Endothelial cell of umbilical vein (primary cell): ENCODE results near the gene FGF12.

Source experiments
- CTCF ChIP-seq, 2 donors: IDR thresholded peaks; 1 replicate in 1 of 2; 2 replicates in 1 of 2; pipeline ENCODE4 v1.5.1; 2011; ENCODE audit warnings: low read length in 2 of 2, mild to moderate bottlenecking in 2 of 2, moderate library complexity in 2 of 2, control low read depth in 1 of 2, inconsistent platforms in 1 of 2, low read depth in 1 of 2; ENCODE audit not compliant: insufficient read depth in 1 of 2; ENCODE audit errors: extremely low read depth in 1 of 2
- EZH2 ChIP-seq: IDR thresholded peaks from 2 replicates; pipeline ENCODE4 v1.6.1; 2012; ENCODE audit warnings: borderline replicate concordance, low read depth, mild to moderate bottlenecking, moderate library complexity, low read length, inconsistent platforms; ENCODE audit not compliant: severe bottlenecking
- FOS ChIP-seq: IDR thresholded peaks from 2 replicates; pipeline ENCODE4 v1.6.1; 2011; ENCODE audit warnings: mild to moderate bottlenecking, low read length, moderate library complexity, borderline replicate concordance; ENCODE audit not compliant: insufficient read depth
- MYC ChIP-seq: IDR thresholded peaks from one replicate; pipeline ENCODE4 v1.6.1; 2011; ENCODE audit warnings: mild to moderate bottlenecking, low read depth, low read length
- POLR2A ChIP-seq: IDR thresholded peaks from 2 replicates; pipeline ENCODE4 v1.6.1; 2012; ENCODE audit warnings: low read depth, mild to moderate bottlenecking, control low read depth, low read length
- POLR2AphosphoS5 ChIP-seq: IDR thresholded peaks from 2 replicates; pipeline ENCODE4 v1.6.1; 2012; ENCODE audit warnings: low read depth, mild to moderate bottlenecking, control low read depth, low read length, moderate library complexity; ENCODE audit not compliant: insufficient read depth

- TF ChIP-seq CTCF (IDR thresholded peaks at IDR 0.05; ENCODE audit: extremely low read depth in 1 of 2, insufficient read depth in 1 of 2, low read depth in 1 of 2, low read length in 2 of 2), result no peak
- TF ChIP-seq EZH2, result no peak
- no peak for TF ChIP-seq FOS
- no peak for TF ChIP-seq POLR2AphosphoS5
- no peak for TF ChIP-seq MYC
- TF ChIP-seq POLR2A, result no peak
Measured at GRCh38 chr3:192239956-192240355, 487.4 kb downstream of the FGF12 start.
